IMR-90 (cell line): Measurements from ENCODE around the gene PLD2. TPM values are rescaled to one million over a fixed set of nuclear protein-coding genes. Genes with fewer than 3 reads are reported as not detected.

Source experiments
- ATAC-seq: fragments of 200-7000 bp; cut with Tn5 transposase; 2 replicates; pipeline ENCODE4 v1.9.1; 2020; ENCODE audit warnings: low read depth, mild to moderate bottlenecking, moderate library complexity
- BruUV-seq: library from RNA; stranded (reverse); fragments of 400-500 nt; replicated peaks from 2 replicates; lab custom pipeline; 2021; lab: Mats Ljungman, UMichigan
- CTCF ChIA-PET: fragments of 300-600 bp; formaldehyde crosslinking; extraction: SDS; loops from one replicate; lab custom pipeline; 2021; ENCODE audit warnings: antibody characterized with exemption; lab: Yijun Ruan, JAX
- POLR2A ChIA-PET: fragments of 300-600 bp; sonication (Branson Sonifier 250); formaldehyde crosslinking; loops from one replicate; lab custom pipeline; 2022; ENCODE audit warnings: antibody characterized with exemption; ENCODE audit not compliant: unreplicated experiment; lab: Charles Lee
- DNase-seq: peaks from one replicate; pipeline ENCODE4 v3.0.0; 2013
- H2AFZ ChIP-seq: replicated peaks from 2 replicates; pipeline ENCODE3; 2013; ENCODE audit warnings: low read length, mild to moderate bottlenecking; ENCODE audit not compliant: poor library complexity
- H2AK5ac ChIP-seq: 2 replicates; pipeline ENCODE4 v1.6.1; 2013; ENCODE audit warnings: low read depth, low read length, inconsistent platforms
- H2AK9ac ChIP-seq: replicated peaks from 2 replicates; pipeline ENCODE3; 2013; ENCODE audit warnings: mild to moderate bottlenecking, low read depth, low read length, moderate library complexity; ENCODE audit not compliant: poor library complexity
- H2BK120ac ChIP-seq: 2 replicates; pipeline ENCODE4 v1.6.1; 2013; ENCODE audit warnings: low read depth, low read length, inconsistent platforms
- H2BK15ac ChIP-seq: 3 replicates; pipeline ENCODE4 v1.6.1; 2013; ENCODE audit warnings: low read depth, low read length, inconsistent platforms
- H2BK20ac ChIP-seq: 2 replicates; pipeline ENCODE4 v1.6.1; 2013; ENCODE audit warnings: low read depth, mild to moderate bottlenecking, inconsistent platforms, low read length, moderate library complexity
- H2BK5ac ChIP-seq: 2 replicates; pipeline ENCODE4 v1.6.1; 2013; ENCODE audit warnings: mild to moderate bottlenecking, low read depth, low read length, inconsistent platforms; ENCODE audit not compliant: poor library complexity, severe bottlenecking
- H3K14ac ChIP-seq: replicated peaks from 2 replicates; pipeline ENCODE4 v1.6.1; 2013; ENCODE audit warnings: low read depth, low read length, inconsistent platforms
- H3K18ac ChIP-seq: 2 replicates; pipeline ENCODE4 v1.6.1; 2013; ENCODE audit warnings: low read depth, low read length, control low read depth
- H3K23ac ChIP-seq: 2 replicates; pipeline ENCODE4 v1.6.1; 2013; ENCODE audit warnings: low read depth, low read length, inconsistent platforms
- H3K27ac ChIP-seq: 2 replicates; pipeline ENCODE4 v1.5.1; 2013; ENCODE audit warnings: mild to moderate bottlenecking, control low read depth, low read length; ENCODE audit not compliant: insufficient read depth
- H3K27me3 ChIP-seq: 2 replicates; pipeline ENCODE4 v1.6.1; 2013; ENCODE audit warnings: low read length; ENCODE audit not compliant: control insufficient read depth, insufficient read depth
- H3K36me3 ChIP-seq: 2 replicates; pipeline ENCODE4 v1.6.1; 2013; ENCODE audit warnings: low read length, mixed read lengths; ENCODE audit not compliant: control insufficient read depth, insufficient read depth
- H3K4ac ChIP-seq: 2 replicates; pipeline ENCODE4 v1.6.1; 2013; ENCODE audit warnings: low read depth, low read length, inconsistent platforms
- H3K4me1 ChIP-seq: 2 replicates; pipeline ENCODE4 v1.6.1; 2013; ENCODE audit warnings: low read length, mixed read lengths; ENCODE audit not compliant: control insufficient read depth, insufficient read depth
- H3K4me2 ChIP-seq: 2 replicates; pipeline ENCODE4 v1.6.1; 2013; ENCODE audit warnings: low read depth, mild to moderate bottlenecking, control low read depth, low read length, moderate library complexity
- H3K4me3 ChIP-seq: 2 replicates; pipeline ENCODE4 v1.5.1; 2013; ENCODE audit warnings: low read depth, mild to moderate bottlenecking, control low read depth, low read length, moderate library complexity; ENCODE audit not compliant: insufficient read depth
- H3K56ac ChIP-seq: 2 replicates; pipeline ENCODE4 v1.6.1; 2013; ENCODE audit warnings: low read length, inconsistent platforms; ENCODE audit not compliant: insufficient read depth; ENCODE audit errors: extremely low read depth
- H3K79me1 ChIP-seq, 2 experiments: 2 replicates each; pipeline ENCODE4 v1.6.1; 2013; ENCODE audit warnings: low read length in 2 of 2, inconsistent platforms in 1 of 2, low read depth in 1 of 2
- H3K9ac ChIP-seq: 2 replicates; pipeline ENCODE4 v1.6.1; 2013; ENCODE audit warnings: low read depth, low read length, control low read depth
- H3K9me1 ChIP-seq: 2 replicates; pipeline ENCODE4 v1.6.1; 2013; ENCODE audit warnings: low read length, inconsistent platforms; ENCODE audit not compliant: insufficient read depth
- H3K9me3 ChIP-seq: 2 replicates; pipeline ENCODE4 v1.6.1; 2013; ENCODE audit warnings: low read length; ENCODE audit not compliant: control insufficient read depth, insufficient read depth
- H4K20me1 ChIP-seq: 2 replicates; pipeline ENCODE4 v1.6.1; 2013; ENCODE audit warnings: low read length, inconsistent platforms; ENCODE audit not compliant: insufficient read depth
- H4K5ac ChIP-seq: 2 replicates; pipeline ENCODE4 v1.6.1; 2013; ENCODE audit warnings: mild to moderate bottlenecking, low read depth, low read length, control low read depth
- H4K8ac ChIP-seq, 2 experiments: 2 replicates each; pipeline ENCODE4 v1.6.1; 2013; ENCODE audit warnings: low read depth in 2 of 2, low read length in 2 of 2, control low read depth in 1 of 2, inconsistent platforms in 1 of 2
- H4K91ac ChIP-seq: 2 replicates; pipeline ENCODE4 v1.6.1; 2013; ENCODE audit warnings: low read depth, low read length, inconsistent platforms; ENCODE audit not compliant: insufficient read depth
- BHLHE40 ChIP-seq: fragments of 150-350 bp; IDR thresholded peaks from 2 replicates; pipeline ENCODE4 v1.6.1; 2016; ENCODE audit warnings: mild to moderate bottlenecking, low read depth, low read length
- CEBPB ChIP-seq: IDR thresholded peaks from 2 replicates; pipeline ENCODE4 v1.6.1; 2012; ENCODE audit warnings: low read depth, low read length, improper control_type of control experiment
- CHD1 ChIP-seq: IDR thresholded peaks from 2 replicates; pipeline ENCODE4 v1.6.1; 2012; ENCODE audit warnings: low read depth, low read length, improper control_type of control experiment
- FOS ChIP-seq: fragments of 150-350 bp; IDR thresholded peaks from 2 replicates; pipeline ENCODE4 v1.6.1; 2016; ENCODE audit warnings: low read depth, low read length
- MAFK ChIP-seq: IDR thresholded peaks from 2 replicates; pipeline ENCODE4 v1.6.1; 2012; ENCODE audit warnings: low read depth, low read length, improper control_type of control experiment
- MAZ ChIP-seq: IDR thresholded peaks from 2 replicates; pipeline ENCODE4 v1.6.1; 2012; ENCODE audit warnings: low read depth, mild to moderate bottlenecking, low read length, improper control_type of control experiment, moderate library complexity, borderline replicate concordance
- MXI1 ChIP-seq: IDR thresholded peaks from 2 replicates; pipeline ENCODE4 v1.6.1; 2012; ENCODE audit warnings: low read depth, mild to moderate bottlenecking, low read length, moderate library complexity, borderline replicate concordance
- NFE2L2 ChIP-seq: fragments of 150-350 bp; IDR thresholded peaks from 2 replicates; pipeline ENCODE4 v1.6.1; 2016; ENCODE audit warnings: low read depth, mild to moderate bottlenecking, low read length
- POLR2A ChIP-seq: IDR thresholded peaks from 2 replicates; pipeline ENCODE4 v1.6.1; 2012; ENCODE audit warnings: mild to moderate bottlenecking, low read depth, low read length
- RAD21 ChIP-seq: IDR thresholded peaks from 2 replicates; pipeline ENCODE4 v1.6.1; 2012; ENCODE audit warnings: low read length, improper control_type of control experiment
- RCOR1 ChIP-seq: IDR thresholded peaks from 2 replicates; pipeline ENCODE4 v1.6.1; 2012; ENCODE audit warnings: mild to moderate bottlenecking, low read length, improper control_type of control experiment; ENCODE audit not compliant: insufficient replicate concordance
- RFX5 ChIP-seq: IDR thresholded peaks from 2 replicates; pipeline ENCODE4 v1.8.0; 2012; ENCODE audit warnings: low read depth, mild to moderate bottlenecking, low read length, moderate library complexity
- SMC3 ChIP-seq: fragments of 150-350 bp; IDR thresholded peaks from 2 replicates; pipeline ENCODE4 v1.6.1; 2016; ENCODE audit warnings: low read depth, mild to moderate bottlenecking, antibody characterized with exemption, low read length, moderate library complexity
- WGBS, 2 experiments: methylation state at CpG; one replicate each; pipeline versions ENCODE4 v1.1.5 to v1.1.7; 2013; ENCODE audit warnings: missing lambda C conversion rate in 2 of 2; ENCODE audit not compliant: insufficient read length in 1 of 2; ENCODE audit errors: extremely low coverage in 2 of 2; 5-methylcytosine and 5-hydroxymethylcytosine counted together
- dilution Hi-C: fragments of 300-500 bp; cut with HindIII; formaldehyde crosslinking; loops from one replicate; pipeline ENCODE4 v1.14.3; 2018; ENCODE audit warnings: low sequenced_read_pairs; ENCODE audit not compliant: unreplicated experiment
- in situ Hi-C: fragments of 300-500 bp; cut with MboI; formaldehyde crosslinking; loops from 3 replicates; pipeline ENCODE4 v1.14.3; 2019; ENCODE audit warnings: low sequenced_read_pairs, inconsistent platforms, mixed read lengths
- intact Hi-C: fragments of 100-400 bp; cut with micrococcal nuclease; formaldehyde crosslinking; loops from 2 replicates; pipeline ENCODE4 v1.10.0; 2022
- polyA plus RNA-seq, 3 experiments: library from polyadenylated mRNA; depleted of rRNA; stranded (reverse); fragments of >200 nt; gene quantifications; 2 replicates each; pipeline ENCODE4 v1.2.3, GENCODE V29; 2012; ENCODE audit warnings: low replicate concordance in 1 of 3
- total RNA-seq: library from RNA; depleted of rRNA; stranded (reverse); fragments of >200 nt; gene quantifications from 2 replicates; pipeline ENCODE4 v1.2.3, GENCODE V29; 2012
- TF ChIP-seq, protein P1 (sequence below): fragments of 150-350 bp; IDR thresholded peaks from 2 replicates; pipeline ENCODE4 v1.6.1; 2017; ENCODE audit warnings: mild to moderate bottlenecking, antibody characterized with exemption, low read length, low read depth
- TF ChIP-seq, protein P2 (sequence below): fragments of 150-350 bp; IDR thresholded peaks from 2 replicates; pipeline ENCODE4 v1.6.1; 2016; ENCODE audit warnings: low read depth, mild to moderate bottlenecking, low read length, moderate library complexity, borderline replicate concordance
- TF ChIP-seq, protein P3 (sequence below): conservative IDR thresholded peaks from 2 replicates; pipeline ENCODE4 v1.5.1; 2012; ENCODE audit warnings: mild to moderate bottlenecking, low read depth, low read length, improper control_type of control experiment

PLD2 gene
- total and polyA plus RNA-seq, 2 of the 4 experiments (the other 2 are of a cell fraction): 12.5 to 28.0 TPM

DNA sequence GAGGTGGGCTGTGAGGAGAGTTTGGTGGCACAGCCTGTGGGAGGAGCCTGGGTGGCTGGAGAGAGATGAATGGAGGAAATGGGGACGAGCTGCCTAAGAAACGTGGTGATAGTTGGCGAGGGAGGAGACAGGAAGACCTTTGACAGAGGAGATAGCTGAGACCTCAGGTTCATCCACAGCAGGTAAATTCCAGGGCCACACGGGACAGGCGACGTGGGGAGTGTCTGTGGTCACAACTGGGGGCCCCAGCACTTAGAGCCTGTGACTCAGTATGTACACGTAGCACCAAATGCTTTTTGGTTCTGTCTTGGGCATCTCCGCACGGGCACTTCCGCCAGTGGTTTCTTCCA lies 33.9 kb downstream of the PLD2 start:
- CTCF ChIA-PET: interaction anchor here (0.8 kb wide), 1 partner anchor 51 kb away, joined by 3 read pairs; no protein-coding TSS in a partner anchor

More for the DNA sequence above, 33.9 kb downstream of the PLD2 start:
- H4K5ac ChIP-seq: no peak overlapping the region
- POLR2A ChIA-PET: no interaction called here
- peaks cover 49 to 81% of the 10 kb centered on the region in 2 experiments for H3K79me1 ChIP-seq
- dilution Hi-C loops: no loop called here
- H3K9me3 ChIP-seq: no peaks in the 10 kb centered on the region
- H4K8ac ChIP-seq: peak overlapping the region in 1 of 2 experiments; percentile 71; a peak in 1 of 4 replicates
- H2AK9ac ChIP-seq: peak overlapping the region; percentile 74
- no peak overlapping the region for H3K56ac ChIP-seq
- no peak overlapping the region for H2AFZ ChIP-seq
- DNase-seq (no peak), ATAC-seq (no peak)
- H4K91ac ChIP-seq: peak overlapping the region; percentile 74
- H2BK20ac ChIP-seq: peak overlapping the region; percentile 84
- H3K36me3 ChIP-seq: peaks cover 7% of the 10 kb centered on the region; the same call in 1 of the 2 replicates
- WGBS, 2 experiments: 80% methylated on average over 6 of the region's 10 CpGs; no CpG with 5 or more reads in 1 of the 2 experiments
- H3K23ac ChIP-seq: peak overlapping the region; percentile 8; the same call in 1 of the 2 replicates
- intact Hi-C loops: no loop called here
- H3K9me1 ChIP-seq: peaks cover 42% of the 10 kb centered on the region
- H2BK15ac ChIP-seq: peak overlapping the region; percentile 7; the same call in 1 of the 3 replicates
- H2BK5ac ChIP-seq: peak overlapping the region; percentile 27
- peak overlapping the region; percentile 74 for H2AK5ac ChIP-seq
- no TSS peak for BruUV-seq
- H3K14ac ChIP-seq: peak overlapping the region; percentile 72
- H3K4me1 ChIP-seq: peaks cover 15% of the 10 kb centered on the region
- no peak for TF ChIP-seq POLR2A
- no peak for TF ChIP-seq SMC3
- TF ChIP-seq, protein P1, sequence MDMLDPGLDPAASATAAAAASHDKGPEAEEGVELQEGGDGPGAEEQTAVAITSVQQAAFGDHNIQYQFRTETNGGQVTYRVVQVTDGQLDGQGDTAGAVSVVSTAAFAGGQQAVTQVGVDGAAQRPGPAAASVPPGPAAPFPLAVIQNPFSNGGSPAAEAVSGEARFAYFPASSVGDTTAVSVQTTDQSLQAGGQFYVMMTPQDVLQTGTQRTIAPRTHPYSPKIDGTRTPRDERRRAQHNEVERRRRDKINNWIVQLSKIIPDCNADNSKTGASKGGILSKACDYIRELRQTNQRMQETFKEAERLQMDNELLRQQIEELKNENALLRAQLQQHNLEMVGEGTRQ: no peak
- no peak for TF ChIP-seq BHLHE40
- TF ChIP-seq FOS: no peak
- TF ChIP-seq CHD1: no peak
- TF ChIP-seq NFE2L2: no peak
- TF ChIP-seq, protein P2, sequence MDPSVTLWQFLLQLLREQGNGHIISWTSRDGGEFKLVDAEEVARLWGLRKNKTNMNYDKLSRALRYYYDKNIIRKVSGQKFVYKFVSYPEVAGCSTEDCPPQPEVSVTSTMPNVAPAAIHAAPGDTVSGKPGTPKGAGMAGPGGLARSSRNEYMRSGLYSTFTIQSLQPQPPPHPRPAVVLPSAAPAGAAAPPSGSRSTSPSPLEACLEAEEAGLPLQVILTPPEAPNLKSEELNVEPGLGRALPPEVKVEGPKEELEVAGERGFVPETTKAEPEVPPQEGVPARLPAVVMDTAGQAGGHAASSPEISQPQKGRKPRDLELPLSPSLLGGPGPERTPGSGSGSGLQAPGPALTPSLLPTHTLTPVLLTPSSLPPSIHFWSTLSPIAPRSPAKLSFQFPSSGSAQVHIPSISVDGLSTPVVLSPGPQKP: no peak
- TF ChIP-seq, protein P3, sequence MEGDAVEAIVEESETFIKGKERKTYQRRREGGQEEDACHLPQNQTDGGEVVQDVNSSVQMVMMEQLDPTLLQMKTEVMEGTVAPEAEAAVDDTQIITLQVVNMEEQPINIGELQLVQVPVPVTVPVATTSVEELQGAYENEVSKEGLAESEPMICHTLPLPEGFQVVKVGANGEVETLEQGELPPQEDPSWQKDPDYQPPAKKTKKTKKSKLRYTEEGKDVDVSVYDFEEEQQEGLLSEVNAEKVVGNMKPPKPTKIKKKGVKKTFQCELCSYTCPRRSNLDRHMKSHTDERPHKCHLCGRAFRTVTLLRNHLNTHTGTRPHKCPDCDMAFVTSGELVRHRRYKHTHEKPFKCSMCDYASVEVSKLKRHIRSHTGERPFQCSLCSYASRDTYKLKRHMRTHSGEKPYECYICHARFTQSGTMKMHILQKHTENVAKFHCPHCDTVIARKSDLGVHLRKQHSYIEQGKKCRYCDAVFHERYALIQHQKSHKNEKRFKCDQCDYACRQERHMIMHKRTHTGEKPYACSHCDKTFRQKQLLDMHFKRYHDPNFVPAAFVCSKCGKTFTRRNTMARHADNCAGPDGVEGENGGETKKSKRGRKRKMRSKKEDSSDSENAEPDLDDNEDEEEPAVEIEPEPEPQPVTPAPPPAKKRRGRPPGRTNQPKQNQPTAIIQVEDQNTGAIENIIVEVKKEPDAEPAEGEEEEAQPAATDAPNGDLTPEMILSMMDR: no peak
- TF ChIP-seq MAFK: no peak
- no peak for TF ChIP-seq MXI1
- no peak for TF ChIP-seq MAZ
- TF ChIP-seq CEBPB: no peak
- TF ChIP-seq RFX5: no peak
- TF ChIP-seq RCOR1: no peak
- TF ChIP-seq RAD21: no peak
- no peak overlapping the region for H3K4me3 ChIP-seq
- peaks cover 72% of the 10 kb centered on the region for H4K20me1 ChIP-seq
- no peak overlapping the region for H3K9ac ChIP-seq
- in situ Hi-C loops: no loop called here
- H2BK120ac ChIP-seq: peak overlapping the region; percentile 65; the same call in 1 of the 2 replicates
- H3K4ac ChIP-seq: peak overlapping the region; percentile 86
- 0 out of 2 replicates have a peak overlapping the region, but pooled peaks have one; percentile 7 for H3K18ac ChIP-seq
- peak overlapping the region; percentile 21 for H3K27ac ChIP-seq
- H3K4me2 ChIP-seq: peak overlapping the region; percentile 85; the same call in 1 of the 2 replicates
- no peaks in the 10 kb centered on the region for H3K27me3 ChIP-seq
